Lower leg skin (tissue), 4 donors: ENCODE measurements around the gene NR6A1. TPM values are rescaled to one million over a fixed set of nuclear protein-coding genes. Genes with fewer than 3 reads are reported as not detected.

ENCODE experiments used
- DNase-seq, 2 donors: peaks; one replicate each; pipeline ENCODE4 v3.0.0-alpha.2; 2019; ENCODE audit warnings: low spot score in 2 of 2
- H3K4me3 ChIP-seq: fragments of 200-600 bp; sonication (generic); 2 replicates; pipeline ENCODE4 v1.5.1; 2017; ENCODE audit warnings: mild to moderate bottlenecking, low read depth; ENCODE audit not compliant: poor library complexity, severe bottlenecking
- CTCF ChIP-seq, 3 donors: fragments of 450-650 bp; IDR thresholded peaks; one replicate each; pipeline ENCODE4 v1.5.1; 2016; ENCODE audit warnings: antibody characterized with exemption in 3 of 3, mild to moderate bottlenecking in 3 of 3, moderate library complexity in 2 of 3
- POLR2A ChIP-seq, 2 donors: fragments of 450-650 bp; IDR thresholded peaks; one replicate each; pipeline ENCODE4 v1.6.1; 2016 to 2017; ENCODE audit warnings: antibody characterized with exemption in 2 of 2, mild to moderate bottlenecking in 1 of 2, moderate library complexity in 1 of 2
- WGBS, 2 donors: methylation state at CpG; one replicate each; pipeline ENCODE4 v1.1.5; 2018; 5-methylcytosine and 5-hydroxymethylcytosine counted together
- intact Hi-C: fragments of 100-400 bp; cut with DNase I; formaldehyde crosslinking; loops from one replicate; pipeline ENCODE4 v1.15.0; 2023; ENCODE audit warnings: low total_unique reads
- total RNA-seq, 4 donors: library from RNA; depleted of rRNA; stranded (reverse); fragments of >200 nt; gene quantifications; one replicate each; pipeline ENCODE4 v1.1.0, GENCODE V29; 2016

Gene NR6A1
- total RNA-seq, 4 donors from 2014 or later: 3.0 to 4.9 (median 3.8) TPM

GRCh38 chr9:124502711-124503702, 268.1 kb downstream of the NR6A1 start:
- 18 to 35% methylated on average over 32 to 38 of the region's 96 CpGs for WGBS, 2 donors
- TF ChIP-seq POLR2A (IDR thresholded peaks at IDR 0.05) (no peak), CTCF (IDR thresholded peaks at IDR 0.05) (no peak)
- no peak overlapping the region for H3K4me3 ChIP-seq
- DNase-seq: no peak
- intact Hi-C loops: no loop called here

- H3K4me3 ChIP-seq: no peak overlapping the region
- intact Hi-C loops: no loop called here
- TF ChIP-seq POLR2A (IDR thresholded peaks at IDR 0.05): no peak
- TF ChIP-seq CTCF (IDR thresholded peaks at IDR 0.05): no peak
- no peak for DNase-seq
- WGBS, 2 donors: 71 to 74% methylated on average over 11 of the region's 11 CpGs
Measured at GRCh38 chr9:124501771-124502320, 269.3 kb downstream of the NR6A1 start.

- H3K4me3 ChIP-seq: no peak overlapping the region
- 64 to 65% methylated on average over 11 to 12 of the region's 12 CpGs for WGBS, 2 donors
- no peak for DNase-seq
- intact Hi-C loops: no loop called here
- TF ChIP-seq POLR2A (IDR thresholded peaks at IDR 0.05) (no peak), CTCF (IDR thresholded peaks at IDR 0.05) (no peak)
Measured at GRCh38 chr9:124500796-124501611, 270.1 kb downstream of the NR6A1 start.

- intact Hi-C loops: no loop called here
Measured at GRCh38 chr9:124500028-124500795, 270.9 kb downstream of the NR6A1 start.

More at GRCh38 chr9:124500028-124500795, 270.9 kb downstream of the NR6A1 start:
- TF ChIP-seq POLR2A (IDR thresholded peaks at IDR 0.05): no peak
- no peak for TF ChIP-seq CTCF (IDR thresholded peaks at IDR 0.05)
- no peak for DNase-seq
- peak overlapping the region; percentile 3 for H3K4me3 ChIP-seq
- WGBS, 2 donors: 90 to 91% methylated on average over 22 to 31 of the region's 40 CpGs
